HG03571 (cell line): ENCODE data around the gene PNMA6E.
"Not testable (repeated sequence)": the region's sequence is repeated elsewhere in the genome, so short reads cannot be mapped to it uniquely, and the experiment has no call there.

Source experiments
- ATAC-seq: cut with Tn5 transposase; IDR thresholded peaks from one replicate; pipeline ENCODE4 v1.9.1; 2021; ENCODE audit not compliant: unreplicated experiment

Gene PNMA6E

DNA sequence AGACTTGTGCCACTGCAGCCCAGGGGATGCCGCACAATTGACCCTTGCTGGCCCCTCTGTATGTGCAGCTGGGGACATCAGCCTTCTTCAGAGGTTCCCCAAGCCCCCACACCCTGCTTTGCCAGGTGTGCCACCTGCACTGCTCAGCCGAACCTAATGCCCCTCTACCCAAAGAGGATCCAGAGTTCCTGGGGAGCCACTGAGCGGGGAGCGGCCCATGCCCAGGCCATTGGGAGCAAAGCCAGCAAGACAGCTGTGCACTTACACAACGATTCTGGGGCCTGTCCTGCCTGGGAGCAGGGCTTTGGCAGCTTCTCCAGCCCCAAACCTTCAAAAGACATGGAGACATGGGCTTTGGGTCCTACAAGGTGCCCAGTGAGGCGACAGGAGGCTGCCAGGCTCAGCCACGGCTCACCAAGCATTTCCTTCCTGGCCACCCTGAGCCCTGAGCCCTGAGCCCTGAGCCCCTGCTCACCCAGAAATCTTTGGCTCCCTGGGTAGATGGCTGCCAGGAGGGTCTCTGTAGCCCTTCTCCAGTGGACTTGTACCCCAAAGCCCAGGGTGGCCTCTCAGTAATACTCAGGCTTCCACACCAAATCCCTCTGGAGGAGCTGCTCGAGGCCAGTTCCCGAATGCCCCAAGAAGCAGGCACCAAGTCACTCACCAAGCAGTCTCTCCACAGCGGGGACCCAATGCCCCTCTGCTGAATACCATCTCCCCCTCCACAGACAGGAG lies 13.0 kb downstream of the PNMA6E start:
- no peak for ATAC-seq

DNA sequence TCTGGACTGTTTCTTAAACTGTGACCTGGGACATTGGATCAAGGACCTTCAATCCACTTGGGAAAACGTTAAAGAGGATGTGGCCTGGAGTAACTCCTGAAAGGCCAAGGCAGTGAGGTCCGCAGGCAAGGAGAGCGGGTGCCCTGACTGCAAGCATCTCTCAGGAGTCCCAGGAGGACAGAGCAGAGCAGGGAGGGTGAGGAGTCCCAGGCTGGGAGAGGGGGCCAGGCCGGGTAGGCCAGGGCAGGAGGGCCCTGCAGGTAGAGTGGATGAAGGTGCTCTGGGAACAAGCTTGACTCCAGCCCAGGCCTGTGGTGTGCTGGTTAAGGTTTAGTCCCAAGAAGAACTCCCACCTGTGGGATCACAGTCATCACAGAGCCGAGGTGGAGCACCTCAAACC lies 13.8 kb downstream of the PNMA6E start:
- ATAC-seq = no peak

DNA sequence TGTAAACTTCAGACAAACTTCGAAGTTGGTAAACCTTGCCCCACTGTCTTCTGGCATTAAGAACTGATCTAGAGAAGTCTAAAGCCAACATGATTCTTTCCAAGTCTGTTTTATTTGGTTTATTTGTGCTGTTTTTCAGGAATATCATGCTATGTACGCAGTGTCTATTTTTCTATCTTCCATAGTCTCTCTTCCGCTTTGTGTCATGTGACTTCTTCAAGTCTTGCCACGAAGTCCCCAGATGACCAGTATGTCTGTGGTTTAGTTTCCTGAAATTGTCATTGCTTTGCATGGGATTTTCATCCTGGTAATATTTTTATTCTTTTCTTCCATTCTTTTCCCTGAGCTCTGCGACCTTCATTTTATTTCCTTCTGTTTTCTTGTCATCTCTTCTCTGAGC lies 15.1 kb downstream of the PNMA6E start:
- ATAC-seq = no peak

DNA sequence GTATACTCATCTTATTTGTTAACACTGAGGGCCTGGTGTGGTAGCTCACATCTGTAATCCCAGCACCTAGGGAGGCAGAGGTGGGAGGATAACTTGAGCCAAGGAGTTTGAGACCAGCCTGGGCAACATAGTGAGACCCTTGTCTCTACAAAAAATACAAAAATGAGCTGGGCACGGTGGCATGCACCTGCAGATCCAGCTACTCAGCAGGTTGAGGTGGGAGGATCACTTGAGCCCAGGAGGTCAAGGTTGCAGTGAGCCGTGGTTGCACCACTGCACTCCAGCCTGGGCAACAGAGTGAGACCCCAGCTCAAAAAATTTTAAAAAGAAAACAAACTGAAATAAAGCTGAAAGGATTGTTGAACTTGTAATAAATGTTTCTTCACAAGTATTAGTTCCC lies 16.2 kb downstream of the PNMA6E start:
- not testable (repeated sequence) for ATAC-seq

DNA sequence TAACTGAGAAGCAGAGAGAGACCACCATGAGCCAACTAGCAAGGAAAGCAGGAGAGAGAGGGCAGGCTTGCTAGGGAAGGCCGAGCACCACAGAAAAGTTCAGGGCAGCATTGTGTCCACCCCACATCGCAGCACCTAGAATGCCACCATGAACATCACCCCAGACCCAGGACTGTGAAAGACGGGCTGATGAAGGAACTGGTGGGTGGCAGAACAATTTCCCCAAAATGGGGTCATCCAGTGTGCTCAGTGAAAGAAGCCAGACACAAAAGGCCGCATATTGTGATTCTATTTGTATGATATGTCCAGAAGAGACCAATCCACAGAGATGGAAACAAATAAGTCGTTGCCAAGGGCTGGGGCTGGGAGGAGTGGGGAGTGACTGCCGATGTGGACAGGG lies 16.8 kb downstream of the PNMA6E start:
- no peak for ATAC-seq

DNA sequence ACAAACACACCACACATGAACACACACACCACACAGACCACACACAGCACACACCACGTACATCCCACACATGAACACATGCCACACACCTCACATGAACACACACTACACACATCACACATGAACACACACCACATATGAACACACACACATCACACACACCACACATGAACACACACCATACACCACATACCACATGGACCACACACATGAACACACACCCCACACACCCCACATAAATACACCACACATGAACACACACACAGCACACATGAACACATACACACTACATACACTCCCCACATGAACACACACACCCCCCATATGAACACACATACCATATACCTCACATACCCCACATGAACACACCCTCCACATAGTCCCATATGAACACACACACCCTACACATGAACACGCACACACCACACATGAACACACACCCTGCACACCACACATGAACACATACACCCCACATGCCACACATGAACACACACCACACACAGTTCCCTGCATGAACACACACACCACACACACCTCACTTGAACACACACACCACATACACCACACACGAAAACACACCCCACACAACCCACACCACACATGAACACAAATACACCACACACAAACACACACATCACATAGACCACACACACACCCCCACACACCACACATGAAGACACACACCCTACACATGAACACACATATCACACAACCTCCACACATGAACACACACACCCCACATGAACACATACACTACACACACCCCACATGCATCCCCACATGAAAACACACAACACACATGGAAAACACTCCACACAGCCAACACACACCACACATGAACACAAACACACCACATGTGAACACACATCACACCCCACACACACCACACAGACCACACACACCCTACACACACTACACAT lies 18.3 kb downstream of the PNMA6E start:
- no peak for ATAC-seq

DNA sequence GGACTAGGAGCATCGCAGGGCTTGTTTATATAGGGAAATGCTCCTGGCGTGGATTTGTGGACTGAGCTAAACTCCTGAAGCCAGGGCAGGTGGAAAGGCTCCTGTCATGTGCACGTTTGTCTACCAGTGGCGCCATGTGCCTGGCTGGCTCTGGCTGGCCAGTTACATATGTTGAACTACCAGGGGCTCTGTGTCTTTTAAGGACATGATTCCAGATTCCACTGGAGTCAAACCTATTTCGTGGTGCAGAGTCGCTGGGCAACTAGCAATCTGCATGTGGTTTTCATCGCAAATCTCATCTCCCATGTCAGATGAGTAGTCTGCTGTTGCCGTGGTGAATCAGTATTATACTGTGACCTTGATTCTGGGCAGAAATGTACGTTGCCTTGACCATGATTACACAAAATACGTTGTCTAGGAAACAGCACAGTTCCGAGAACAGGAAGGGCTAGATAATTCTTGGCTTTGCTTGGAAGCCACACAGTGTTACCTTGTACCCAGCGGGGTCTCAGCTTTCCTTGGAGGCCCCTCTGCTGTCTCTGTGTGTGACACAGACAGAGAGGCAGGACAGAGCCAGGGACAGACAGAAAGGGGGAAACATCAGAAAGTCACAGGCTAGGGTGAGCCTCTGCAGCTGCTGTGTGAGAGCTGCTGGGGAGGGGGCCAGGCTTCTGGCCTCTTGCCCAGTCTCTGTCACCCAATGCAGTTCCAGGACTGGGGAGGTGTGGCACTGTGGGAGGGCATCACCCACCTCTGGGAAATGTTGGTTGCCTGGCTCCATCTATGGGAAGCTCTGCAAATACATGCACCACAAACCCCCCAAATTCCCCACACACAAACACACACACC lies 19.2 kb downstream of the PNMA6E start:
- no peak for ATAC-seq

DNA sequence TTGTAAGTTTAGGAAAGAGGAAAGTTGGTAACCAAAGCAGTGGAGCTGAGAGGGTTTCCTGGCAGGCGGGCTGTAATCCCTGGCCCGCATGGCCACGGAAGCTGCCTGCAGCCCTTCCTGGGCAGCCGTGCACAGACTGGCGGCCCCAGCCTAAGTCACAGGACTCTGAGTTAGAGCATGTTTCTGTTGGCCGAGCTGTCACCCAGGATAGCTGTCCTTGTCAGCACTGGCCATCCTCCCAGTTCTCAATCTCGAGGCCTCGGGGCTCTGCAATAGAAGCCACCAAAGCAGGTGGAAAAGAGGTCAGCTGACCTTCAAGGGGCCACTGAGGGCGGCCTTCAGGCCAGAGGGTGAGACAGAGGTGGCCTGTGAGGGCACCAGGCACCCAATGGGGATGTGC lies 20.5 kb downstream of the PNMA6E start:
- no peak for ATAC-seq

DNA sequence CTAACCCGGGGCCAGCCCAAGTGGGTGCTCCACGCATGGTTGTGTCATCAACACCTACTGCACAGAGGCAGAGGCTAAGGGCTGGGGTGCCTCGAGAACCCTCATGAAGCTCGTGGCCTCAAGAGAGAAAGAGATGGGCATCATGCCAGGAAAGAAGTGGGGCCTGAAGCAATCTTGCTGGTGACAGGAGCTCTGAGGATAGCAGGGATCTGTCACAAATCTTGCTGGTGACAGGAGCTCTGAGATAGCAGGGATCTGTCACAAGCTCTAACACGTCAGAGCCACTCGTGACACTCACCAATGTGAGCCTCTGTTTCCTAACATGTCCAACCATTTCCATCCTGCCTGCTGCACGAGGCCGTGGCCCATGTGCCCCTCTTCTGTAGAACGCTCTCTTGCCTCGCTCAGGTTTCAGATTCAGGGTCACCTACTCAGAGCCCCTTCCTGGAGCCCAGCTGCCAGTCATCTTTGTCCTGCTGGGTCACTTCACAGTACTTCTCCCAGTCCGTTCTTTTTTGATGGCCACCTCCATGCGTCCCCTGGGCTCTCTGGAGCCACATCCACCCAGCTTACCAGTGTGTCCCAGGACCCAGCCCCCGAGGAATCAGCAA lies 21.1 kb downstream of the PNMA6E start:
- ATAC-seq = no peak

- no peak for ATAC-seq
Observed at GRCh38 chrX:153379508-153379907, 21.6 kb downstream of the PNMA6E start.

- no peak for ATAC-seq
Observed at GRCh38 chrX:153378607-153379006, 22.5 kb downstream of the PNMA6E start.

GRCh38 chrX:153377727-153378126 lies 23.4 kb downstream of the PNMA6E start:
- ATAC-seq = no peak

GRCh38 chrX:153375571-153375970 lies 25.6 kb downstream of the PNMA6E start:
- no peak for ATAC-seq

GRCh38 chrX:153374426-153374825 lies 26.7 kb downstream of the PNMA6E start:
- no peak for ATAC-seq

DNA sequence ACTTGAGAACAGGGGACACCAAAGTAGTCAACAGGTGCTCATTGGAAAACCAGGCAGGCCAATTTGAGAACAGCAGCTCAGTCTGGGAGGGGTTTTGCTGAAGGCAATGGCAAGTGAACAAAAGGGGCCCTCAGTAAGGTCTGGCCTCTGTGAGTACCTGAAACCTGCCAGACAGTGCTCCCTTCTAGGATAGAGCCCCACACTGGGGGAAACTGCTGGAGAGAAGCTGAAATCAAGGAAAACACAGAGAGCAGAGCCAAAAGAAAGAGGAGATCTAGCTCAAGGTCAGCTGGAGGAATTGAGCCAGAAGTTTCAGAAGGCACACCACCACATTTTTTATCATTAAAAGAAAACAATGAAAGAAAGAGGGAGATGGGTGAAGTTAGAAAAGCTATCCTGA lies 28.2 kb downstream of the PNMA6E start:
- no peak for ATAC-seq

GRCh38 chrX:153371256-153371655 lies 29.9 kb downstream of the PNMA6E start:
- no peak for ATAC-seq

- ATAC-seq = no peak
Observed at GRCh38 chrX:153370293-153371055, 30.7 kb downstream of the PNMA6E start.

GRCh38 chrX:153366878-153367538 lies 34.1 kb downstream of the PNMA6E start:
- no peak for ATAC-seq

GRCh38 chrX:153366119-153366518 lies 35.0 kb downstream of the PNMA6E start:
- ATAC-seq = no peak

GRCh38 chrX:153365670-153366069 lies 35.5 kb downstream of the PNMA6E start:
- ATAC-seq = no peak
